ENCODE data around the gene ZFP36L1.

- TF ChIP-seq, protein P1, sequence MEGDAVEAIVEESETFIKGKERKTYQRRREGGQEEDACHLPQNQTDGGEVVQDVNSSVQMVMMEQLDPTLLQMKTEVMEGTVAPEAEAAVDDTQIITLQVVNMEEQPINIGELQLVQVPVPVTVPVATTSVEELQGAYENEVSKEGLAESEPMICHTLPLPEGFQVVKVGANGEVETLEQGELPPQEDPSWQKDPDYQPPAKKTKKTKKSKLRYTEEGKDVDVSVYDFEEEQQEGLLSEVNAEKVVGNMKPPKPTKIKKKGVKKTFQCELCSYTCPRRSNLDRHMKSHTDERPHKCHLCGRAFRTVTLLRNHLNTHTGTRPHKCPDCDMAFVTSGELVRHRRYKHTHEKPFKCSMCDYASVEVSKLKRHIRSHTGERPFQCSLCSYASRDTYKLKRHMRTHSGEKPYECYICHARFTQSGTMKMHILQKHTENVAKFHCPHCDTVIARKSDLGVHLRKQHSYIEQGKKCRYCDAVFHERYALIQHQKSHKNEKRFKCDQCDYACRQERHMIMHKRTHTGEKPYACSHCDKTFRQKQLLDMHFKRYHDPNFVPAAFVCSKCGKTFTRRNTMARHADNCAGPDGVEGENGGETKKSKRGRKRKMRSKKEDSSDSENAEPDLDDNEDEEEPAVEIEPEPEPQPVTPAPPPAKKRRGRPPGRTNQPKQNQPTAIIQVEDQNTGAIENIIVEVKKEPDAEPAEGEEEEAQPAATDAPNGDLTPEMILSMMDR (IDR thresholded peaks at IDR 0.05) = no peak
- TF ChIP-seq POLR2A (IDR thresholded peaks at IDR 0.05) = no peak
Measured at GRCh38 chr14:68759937-68760336, 32.9 kb downstream of the ZFP36L1 start.

All from upper lobe of left lung (tissue), 4 donors.